Midbrain (tissue), 1 donor: ENCODE results near the gene EEF1AKMT3.

ENCODE experiments used
- DNase-seq: peaks from one replicate; lab custom pipeline; 2025; lab: John Stamatoyannopoulos, UW

The EEF1AKMT3 gene

DNA sequence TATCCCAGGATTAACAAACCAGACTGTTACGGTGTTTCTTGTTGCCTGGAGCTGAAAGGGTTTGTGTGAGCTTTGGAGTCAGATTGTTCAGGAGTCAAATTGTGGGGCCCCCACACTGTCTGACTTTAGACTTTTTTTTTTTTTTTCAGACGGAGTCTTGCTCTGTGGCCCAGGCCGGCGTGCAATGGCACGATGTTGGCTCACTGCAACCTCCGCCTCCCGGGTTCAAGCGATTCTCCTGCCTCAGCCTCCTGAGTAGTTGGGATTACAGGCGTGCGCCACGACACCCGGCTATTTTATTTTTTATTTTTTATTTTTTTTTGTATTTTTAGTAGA lies 11.0 kb downstream of the EEF1AKMT3 start:
- no peak for DNase-seq

DNA sequence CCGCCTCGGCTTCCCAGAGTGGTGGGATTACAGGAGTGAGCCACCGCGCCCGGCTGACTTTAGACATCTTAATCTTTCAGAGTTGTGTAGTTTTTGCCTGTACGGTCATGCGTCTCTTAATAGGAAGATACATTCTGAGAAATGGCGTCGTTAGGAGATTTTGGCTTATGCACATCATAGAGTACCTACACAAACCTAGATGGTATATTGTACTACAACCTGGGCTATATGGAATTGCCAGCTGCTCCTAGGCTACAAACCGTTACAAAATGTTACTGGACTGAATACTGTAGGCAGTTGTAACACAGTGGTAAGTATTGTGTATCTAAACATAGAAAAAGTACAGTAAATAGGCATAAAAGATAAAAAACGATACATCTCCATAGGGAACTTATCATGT lies 11.4 kb downstream of the EEF1AKMT3 start:
- DNase-seq, result no peak

DNA sequence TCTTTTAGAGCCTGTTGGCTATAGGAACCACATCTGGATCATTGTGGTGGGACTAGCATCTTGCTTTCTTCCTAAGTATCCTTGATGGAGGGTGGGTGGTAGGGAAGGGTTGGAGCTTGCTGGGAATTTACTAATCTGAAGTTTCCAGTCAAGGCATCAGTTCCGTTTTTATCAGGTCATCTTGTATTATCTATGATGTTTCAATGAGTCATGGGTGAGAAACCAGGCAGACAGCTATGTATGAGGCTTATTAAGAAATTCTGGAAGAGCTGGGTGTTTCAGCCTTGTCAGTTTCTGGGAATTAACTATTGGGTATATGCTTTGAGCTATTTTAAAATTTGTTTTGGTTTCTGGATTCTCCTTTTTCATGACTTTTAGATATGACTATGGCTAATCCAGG lies 21.5 kb downstream of the EEF1AKMT3 start:
- no peak for DNase-seq

DNA sequence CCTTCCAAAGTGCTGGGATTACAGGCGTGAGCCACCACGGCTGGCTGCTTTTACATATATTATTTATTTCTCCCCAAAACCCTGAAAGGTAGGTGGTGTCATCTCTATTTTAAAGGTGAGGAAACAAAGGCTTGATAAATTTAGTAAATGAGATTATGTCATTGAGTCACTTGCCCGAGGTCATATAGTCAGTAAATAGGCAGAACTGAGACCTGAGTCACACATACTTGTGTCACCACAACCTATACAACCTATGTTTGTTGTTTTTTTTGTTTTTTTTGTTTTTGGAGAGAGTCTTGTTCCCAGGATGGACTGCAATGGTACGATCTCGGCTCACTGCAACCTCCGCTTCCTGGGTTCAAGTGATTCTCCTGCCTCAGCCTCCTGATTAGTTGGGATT lies 22.9 kb downstream of the EEF1AKMT3 start:
- DNase-seq, result no peak

DNA sequence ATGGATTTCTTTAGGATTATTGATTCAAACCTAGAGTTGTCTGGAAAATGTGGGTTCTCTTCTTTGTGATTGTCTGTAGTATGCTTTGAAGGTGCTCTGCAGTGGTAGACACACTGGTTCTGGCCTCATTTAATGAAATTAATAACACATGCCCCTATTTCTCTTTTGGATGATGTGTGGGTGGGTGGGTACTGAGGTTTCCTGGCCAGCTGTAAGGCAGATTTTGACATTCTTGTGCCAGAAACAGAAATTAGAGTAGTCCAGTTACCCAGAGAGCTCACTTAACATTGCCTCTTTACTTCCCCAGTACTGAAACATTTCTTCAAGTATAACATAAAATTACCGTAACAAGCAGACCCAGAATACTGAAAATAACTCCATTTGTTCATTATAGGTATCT lies 24.6 kb downstream of the EEF1AKMT3 start:
- no peak for DNase-seq

DNA sequence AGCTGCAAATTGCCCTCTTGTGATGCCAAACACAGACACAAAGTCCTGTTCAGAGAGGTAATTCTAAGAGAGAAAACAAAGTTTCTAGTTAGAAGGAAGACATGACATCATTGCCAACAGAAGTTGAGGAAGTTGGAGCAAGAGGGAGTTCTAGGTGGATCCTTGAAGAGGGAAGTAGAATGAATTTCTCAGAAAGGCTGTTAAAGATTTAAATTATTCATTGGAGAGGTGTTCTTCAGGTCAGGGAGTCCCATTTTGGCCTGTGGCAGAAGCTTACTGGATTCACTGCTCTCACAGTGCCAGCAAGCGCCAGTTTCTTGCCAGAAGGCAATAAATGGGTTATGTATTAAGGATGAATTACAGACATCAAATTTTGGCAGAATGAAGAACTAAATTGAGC lies 25.5 kb downstream of the EEF1AKMT3 start:
- DNase-seq, result no peak

DNA sequence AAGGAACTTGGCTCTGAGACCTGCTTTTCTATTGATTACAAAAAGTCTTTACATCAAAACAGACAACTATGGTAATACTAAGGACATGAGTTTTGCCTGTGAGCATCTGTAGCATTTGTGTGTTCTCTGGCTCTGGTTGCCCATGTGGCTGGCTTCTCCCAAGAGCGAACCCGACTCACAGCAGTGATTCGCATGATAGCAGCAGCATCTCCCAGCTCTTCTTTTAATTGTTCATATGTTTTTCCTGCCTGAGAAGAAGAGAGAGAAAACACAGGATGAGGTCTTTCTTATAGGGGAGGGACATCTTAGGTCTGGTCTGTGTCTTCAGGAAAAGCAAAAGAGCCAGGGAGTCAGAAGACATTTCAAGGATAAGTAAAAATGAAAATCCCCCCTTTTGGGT lies 28.6 kb downstream of the EEF1AKMT3 start:
- DNase-seq, result no peak

DNA sequence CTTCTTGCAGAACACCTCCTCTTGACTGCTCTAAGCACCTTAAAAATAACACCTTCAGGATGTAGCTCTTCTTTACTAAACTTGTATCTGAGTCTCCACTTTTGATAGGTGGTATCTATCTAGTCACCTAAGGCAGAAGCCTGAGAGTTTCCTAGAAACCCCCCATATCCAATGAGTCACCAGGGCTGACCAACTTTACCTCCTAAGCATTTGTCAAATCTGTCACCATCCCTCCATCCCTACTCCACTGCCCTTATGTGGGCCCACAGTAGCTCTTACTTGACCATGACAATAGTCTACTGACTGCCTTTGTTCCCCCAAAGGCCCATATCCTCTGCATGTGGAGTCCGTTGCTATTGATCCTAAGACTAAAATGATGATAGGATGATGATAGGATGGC lies 30.2 kb downstream of the EEF1AKMT3 start:
- no peak for DNase-seq

DNA sequence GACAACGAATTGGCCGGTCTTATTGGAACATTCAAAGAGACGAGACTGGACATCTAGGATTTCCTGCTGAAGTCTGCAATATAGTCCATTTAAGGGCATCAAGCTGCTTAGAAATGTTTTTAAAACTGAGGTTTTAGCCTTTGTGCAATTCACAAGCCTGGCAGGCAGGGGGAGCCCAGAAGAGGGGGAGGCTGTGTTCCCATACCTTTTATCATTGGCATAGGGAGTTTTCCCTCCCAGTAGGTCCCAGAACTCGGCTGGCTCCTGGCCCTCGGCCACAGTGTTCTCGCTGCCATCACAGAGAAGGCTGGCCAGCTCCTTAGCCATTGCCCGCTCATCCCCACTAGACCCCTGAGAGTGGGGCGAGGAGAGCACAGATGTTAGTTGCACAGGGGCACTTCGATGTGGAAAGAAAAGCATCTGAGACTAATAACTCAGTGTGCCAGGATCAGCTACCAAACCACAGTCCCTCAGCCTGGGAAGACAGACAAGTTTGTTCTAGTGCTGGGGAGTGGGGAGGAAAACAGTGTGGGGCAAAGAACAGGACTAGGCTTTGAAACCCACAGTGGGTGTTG lies 31.0 kb downstream of the EEF1AKMT3 start:
- peak; percentile 16 for DNase-seq

DNA sequence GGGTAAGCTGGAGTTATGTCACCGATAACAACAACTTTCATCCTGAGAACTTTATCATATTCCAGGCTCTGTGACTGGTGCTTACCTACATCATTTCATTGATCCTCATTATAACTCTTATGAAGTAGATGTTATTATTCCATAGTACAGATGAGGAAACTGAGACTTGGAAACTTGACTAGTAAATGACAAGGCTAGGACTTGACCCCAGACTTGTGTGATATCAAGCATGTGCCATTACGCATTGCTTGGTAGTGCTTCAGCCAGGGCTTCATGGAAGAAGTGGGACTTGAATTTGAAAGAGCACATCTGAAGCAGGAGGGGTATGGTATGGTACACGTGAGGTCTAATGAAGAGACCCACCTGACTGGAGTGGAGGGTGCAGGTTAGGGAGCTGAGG lies 34.3 kb downstream of the EEF1AKMT3 start:
- no peak for DNase-seq

DNA sequence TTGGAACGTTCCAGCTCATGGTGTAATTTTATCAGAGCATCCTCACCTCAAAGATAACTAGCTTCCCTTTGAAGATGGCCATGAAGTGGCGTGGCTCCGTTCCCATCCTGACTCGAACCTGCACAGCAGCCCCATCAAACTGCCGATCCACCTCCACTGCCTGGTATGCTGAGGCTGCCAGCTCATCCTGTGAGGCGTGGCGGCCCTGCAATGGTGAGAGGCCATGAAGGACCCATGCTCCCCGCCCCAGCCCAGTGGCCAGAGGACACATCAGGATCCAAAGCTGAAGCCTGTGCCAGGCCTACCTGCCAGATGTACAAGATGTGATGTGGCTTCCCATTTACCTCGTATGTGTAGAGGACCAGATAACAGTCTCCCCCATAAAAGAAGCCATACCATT lies 34.9 kb downstream of the EEF1AKMT3 start:
- DNase-seq, result no peak

DNA sequence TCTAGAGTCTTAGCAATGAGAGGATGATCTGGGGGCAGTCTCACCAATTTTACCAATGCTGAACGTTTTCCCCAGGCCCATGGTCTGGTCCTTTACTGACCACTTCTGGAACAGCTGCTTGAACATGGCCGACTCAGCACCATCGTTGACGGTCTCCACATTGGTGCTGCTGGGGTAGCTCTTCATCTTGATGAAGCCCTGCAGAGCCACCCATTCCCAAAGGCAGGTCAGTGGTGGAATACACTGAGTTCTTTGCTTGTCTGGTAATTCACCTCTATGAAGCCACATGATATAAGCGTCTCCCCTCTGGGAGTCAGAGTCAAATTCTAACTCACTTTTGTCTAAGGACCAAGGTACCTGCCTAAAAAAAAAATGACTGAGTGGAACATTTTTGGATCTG lies 35.9 kb downstream of the EEF1AKMT3 start:
- no peak for DNase-seq

DNA sequence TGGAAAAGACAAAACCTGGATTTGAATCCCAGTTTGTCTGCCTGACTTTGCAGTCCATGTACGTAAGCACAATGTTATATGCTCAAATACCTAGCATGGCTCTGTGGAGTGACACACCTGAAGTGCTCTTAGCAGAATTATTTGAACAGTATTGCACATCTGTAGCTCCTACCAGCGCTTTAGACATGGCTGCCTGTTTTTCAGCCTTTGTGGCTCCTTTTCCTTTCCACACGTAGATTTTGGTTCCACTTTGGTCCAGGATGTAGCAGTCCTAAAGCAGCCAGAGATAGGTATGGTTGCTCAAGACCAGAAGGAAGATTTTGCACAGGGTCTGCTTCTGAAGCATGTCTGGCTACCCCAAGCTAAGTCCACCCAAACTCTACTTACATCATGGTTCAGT lies 37.0 kb downstream of the EEF1AKMT3 start:
- no peak for DNase-seq

DNA sequence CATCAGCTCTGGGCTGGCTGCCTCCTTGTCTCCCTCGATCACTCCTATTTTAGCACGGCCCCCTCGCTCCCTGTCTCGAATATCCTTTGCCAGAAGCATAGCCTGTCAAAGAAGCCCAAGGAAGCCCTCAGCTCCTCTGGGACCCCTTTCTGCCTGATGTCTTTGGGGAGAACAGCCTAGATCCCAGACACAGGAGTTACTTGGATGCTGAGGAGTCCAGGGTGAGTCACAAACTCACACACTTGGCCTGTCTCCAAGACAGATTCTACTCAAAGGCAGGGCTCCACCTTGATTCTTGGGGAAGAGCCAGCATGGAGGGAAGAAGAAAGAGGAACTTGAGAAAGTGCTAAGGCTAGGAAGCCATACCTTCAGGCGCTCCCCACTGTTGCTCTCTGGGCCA lies 38.0 kb downstream of the EEF1AKMT3 start:
- DNase-seq, result no peak

DNA sequence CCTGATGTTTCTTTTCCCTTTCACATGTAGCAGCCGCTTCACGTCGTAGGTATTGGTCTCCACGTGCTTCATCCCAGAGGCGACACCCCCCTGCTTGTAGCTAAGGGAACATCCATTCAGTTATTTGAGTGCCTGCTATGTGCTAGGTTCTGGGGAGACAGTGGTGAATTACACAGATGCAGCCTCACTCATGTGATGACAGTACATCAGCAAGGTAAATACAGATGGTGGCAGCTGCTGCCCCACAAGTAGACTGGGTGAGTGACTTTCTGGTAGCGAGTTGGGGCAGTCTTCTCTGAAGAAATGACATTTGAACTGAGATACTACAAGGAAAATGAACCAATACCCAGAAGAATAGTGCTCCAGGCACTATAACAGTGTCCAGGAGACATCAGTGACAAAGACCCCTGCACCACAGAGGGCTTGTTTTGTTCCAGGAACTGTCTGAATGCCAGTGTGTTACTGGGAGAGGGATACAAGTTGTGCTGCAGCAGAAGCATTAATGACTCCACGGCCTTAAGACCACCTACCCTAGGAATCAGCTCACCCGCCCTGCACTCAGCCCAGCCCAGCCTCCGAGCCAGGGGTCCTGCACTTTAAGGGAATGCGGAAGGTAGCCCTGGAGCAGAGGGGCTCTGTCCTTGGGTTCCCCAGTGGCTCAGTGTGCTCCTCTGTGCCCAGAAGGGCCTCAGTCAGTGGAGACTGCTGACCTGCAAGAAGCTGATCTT lies 38.8 kb downstream of the EEF1AKMT3 start:
- no peak for DNase-seq

DNA sequence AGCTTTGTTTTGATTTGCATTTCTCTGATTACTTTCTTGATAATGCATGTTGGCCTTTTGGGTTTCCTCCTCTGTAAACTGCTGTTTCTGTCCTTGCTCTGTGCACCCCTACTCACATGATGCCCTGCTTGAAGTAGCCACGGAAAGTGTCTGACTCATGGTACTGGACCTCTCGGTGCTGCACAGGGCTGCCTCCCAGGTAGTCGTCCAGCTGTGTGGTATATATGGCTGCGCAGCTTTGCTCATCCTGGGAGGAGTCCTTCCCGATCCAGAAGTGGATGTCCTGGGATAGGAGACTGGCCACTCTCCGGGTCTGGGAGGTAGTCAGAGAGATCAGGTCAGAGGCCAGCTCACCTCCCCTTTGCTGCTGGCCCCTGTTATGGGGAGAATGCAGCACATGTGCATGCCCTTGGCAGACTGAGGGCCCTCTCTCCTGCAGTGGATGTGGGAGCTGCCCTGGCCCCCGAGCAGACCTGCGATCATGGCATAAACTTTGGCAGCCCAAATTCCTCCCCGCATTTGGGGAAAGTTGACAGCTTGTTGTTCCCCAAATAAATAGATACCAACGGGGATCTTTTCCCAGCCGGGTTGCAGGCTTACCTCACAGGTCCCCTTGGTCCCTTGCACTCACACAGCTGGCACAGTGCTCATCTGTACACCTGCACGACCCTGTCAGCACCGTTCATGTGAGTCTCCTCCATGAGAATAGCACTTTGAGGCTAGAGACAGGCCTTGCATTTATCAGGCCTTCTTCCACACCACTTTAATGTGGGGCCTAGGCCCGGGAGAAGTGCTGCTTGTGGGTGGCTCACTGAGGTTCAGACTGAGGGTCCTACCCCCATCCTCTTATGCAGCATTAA lies 40.9 kb downstream of the EEF1AKMT3 start:
- no peak for DNase-seq

DNA sequence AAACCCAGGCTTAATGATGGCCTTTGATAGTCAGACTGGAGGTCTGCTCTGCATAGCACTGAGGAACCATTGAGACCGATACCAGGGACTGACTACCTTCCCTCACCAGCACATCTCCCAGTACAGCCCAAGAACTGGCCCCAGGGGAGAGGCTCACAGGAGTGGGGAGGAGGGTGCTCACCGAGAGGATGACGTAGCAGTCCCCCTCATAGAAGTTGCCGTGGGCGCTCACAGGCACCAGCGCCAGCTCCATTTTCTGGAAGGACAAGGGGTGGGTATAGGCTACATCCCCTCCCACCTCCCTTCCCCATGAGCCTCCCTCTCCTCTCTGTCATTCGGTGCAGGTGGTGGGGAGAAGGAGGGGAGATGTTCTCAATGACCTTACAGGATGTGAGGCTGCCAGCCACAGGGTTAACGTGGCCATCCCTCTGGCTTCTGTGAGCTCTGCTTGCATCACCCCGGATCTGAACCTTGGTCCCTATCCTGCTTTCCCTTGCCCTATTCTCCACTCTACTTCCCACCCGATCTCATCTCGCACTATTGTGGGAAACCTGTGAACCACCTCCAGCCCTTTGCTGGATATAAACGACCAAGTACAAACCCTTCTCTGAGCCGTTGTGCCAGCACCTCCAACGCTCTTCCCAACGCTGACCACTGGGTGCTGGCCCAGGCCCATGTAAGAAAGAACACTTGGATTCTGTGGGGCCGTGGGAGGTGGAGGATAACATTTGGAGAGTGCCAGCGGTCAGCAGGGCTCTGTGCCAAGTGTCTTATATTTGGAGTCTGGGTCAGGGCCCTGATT lies 41.8 kb downstream of the EEF1AKMT3 start:
- no peak for DNase-seq

DNA sequence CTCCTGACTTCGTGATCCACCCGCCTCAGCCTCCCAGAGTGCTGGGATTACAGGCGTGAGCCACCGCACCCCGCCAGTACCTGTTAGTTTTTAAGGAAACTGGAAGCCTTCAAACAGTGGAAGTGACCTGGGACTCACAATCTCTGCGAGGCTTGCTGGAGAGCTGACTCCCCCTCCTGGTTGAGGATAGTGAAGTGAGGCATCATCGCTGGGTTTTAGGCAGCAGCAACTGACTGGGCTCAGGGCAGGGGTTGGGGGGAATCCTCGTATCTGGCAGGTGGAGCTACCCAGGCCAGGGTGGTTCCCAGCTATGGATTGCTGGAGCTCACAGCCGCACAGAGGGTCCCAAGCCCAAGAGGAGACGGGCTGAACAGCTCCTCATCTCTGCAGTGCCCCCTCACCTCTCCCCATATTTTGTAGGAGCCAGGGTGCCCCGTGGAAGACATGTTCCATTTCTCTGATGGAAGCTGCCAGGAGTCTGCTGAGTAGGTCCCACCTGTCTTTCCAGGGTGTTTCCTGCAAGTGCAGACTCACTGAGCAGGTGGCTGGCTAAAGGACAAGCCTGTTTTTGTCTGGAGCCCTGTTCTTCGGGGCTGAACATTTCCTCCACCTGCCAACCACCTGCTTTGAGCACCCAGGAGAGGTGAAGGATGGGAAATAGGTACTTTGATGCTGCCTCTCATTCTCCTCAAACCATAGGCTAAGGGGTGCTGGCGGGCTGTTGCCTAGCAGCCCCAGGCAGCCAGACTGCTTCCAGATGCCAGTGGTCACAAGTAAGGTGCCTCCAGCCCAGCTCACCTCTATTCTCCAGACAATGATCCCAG lies 43.0 kb downstream of the EEF1AKMT3 start:
- DNase-seq, result no peak

DNA sequence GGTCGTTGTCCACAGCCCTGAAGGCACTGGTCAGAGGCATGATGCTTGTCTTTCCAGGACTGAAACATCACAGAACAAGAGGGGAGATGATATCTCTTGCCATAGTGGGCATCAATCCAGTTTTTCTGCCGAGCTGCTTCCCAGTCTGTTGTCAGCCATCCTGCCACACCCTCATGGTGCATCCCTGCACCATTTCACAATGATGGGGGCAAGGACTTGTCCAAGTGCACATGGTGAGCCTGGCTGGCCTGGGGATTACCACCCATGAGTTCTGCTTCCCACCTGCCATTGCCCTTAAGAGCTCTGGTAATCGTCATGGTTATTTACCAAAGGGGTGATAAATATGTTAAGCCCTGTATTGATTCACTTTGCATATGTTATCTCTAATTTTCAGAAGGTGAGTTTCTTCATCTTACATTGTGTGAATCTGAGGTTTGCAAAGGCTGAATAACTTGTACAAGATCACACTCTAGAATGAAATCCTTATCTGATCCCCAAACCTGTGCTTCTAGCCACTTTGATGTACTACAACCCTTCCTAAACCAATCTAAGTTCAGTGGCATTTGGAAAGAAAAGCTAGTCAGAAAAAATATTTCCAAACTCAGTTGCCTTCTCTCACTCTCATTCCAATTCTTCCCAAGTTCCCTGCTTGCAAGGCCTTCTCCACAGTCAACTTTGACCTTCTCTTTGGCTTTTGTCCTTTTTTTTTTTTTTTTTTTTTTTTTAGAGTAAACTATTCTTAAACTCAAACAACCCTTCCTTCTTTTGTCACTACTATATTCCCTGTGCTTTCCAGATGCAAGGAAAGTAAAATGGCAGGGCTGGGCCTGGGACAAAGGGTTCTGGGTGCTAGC lies 43.8 kb downstream of the EEF1AKMT3 start:
- DNase-seq, result no peak

DNA sequence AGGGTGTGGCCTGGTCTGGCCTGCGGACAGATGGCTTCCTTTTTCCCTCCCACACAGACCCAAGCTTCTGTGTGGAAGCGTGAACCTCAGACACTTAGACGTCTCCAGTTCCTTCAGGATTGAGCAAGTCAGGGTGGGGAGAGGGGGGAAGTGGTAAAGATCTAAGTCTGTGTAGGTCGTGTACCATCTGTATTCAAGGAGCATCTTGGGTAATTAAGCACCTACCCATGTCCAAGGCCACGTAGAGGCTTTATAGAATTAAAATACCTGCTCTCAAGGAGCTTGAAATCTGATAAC lies 44.4 kb downstream of the EEF1AKMT3 start:
- DNase-seq, result no peak
